Measurements from ENCODE around the gene RPS2.

RPS2 gene

GRCh38 chr16:1981398-1981836, 16.8 kb upstream of the RPS2 start, which contains the start of gene NOXO1:
Gene NOXO1, minus strand, starts transcription at chr16:1981469. Its CDS starts 290 bp downstream, at chr16:1981179.
- no peak for DNase-seq (ENCODE audit: low spot score)

GRCh38 chr16:1980770-1981087, 16.1 kb upstream of the RPS2 start:
- no peak for DNase-seq (ENCODE audit: low spot score)

GRCh38 chr16:1980030-1980769, 15.6 kb upstream of the RPS2 start:
- DNase-seq (ENCODE audit: low spot score) = no peak

GRCh38 chr16:1979271-1980029, 14.8 kb upstream of the RPS2 start:
- DNase-seq (ENCODE audit: low spot score) = no peak

- no peak for DNase-seq (ENCODE audit: low spot score)
These were observed 14.0 kb upstream of the RPS2 start for GRCh38 chr16:1978476-1979120.

GRCh38 chr16:1977875-1978268, 13.2 kb upstream of the RPS2 start:
- no peak for DNase-seq (ENCODE audit: low spot score)

- DNase-seq (ENCODE audit: low spot score) = no peak
These were observed 12.6 kb upstream of the RPS2 start for GRCh38 chr16:1976951-1977874.

- no peak for DNase-seq (ENCODE audit: low spot score)
These were observed 11.5 kb upstream of the RPS2 start for GRCh38 chr16:1976216-1976520.

GRCh38 chr16:1975432-1976215, 11.0 kb upstream of the RPS2 start:
- DNase-seq (ENCODE audit: low spot score) = no peak

- DNase-seq (ENCODE audit: low spot score) = no peak
These were observed 9.8 kb upstream of the RPS2 start for GRCh38 chr16:1974157-1975070.

GRCh38 chr16:1973461-1974156, 9.0 kb upstream of the RPS2 start:
- DNase-seq (ENCODE audit: low spot score) = no peak

- peak; percentile 67 for DNase-seq (ENCODE audit: low spot score)
These were observed 7.9 kb upstream of the RPS2 start for GRCh38 chr16:1972490-1972877.

- DNase-seq (ENCODE audit: low spot score) = peak; percentile 94
These were observed 7.3 kb upstream of the RPS2 start, which contains the start of gene TBL3 for GRCh38 chr16:1971796-1972489. Gene TBL3, plus strand, starts transcription at chr16:1972053. Its CDS starts 112 bp downstream, at chr16:1972165.

GRCh38 chr16:1968146-1968953, 3.7 kb upstream of the RPS2 start:
- DNase-seq (ENCODE audit: low spot score) = no peak

- no peak for DNase-seq (ENCODE audit: low spot score)
These were observed 1.8 kb upstream of the RPS2 start, which contains the start of gene RNF151 for GRCh38 chr16:1966460-1966859. Gene RNF151, plus strand, starts transcription at chr16:1966856. Its CDS starts 26 bp downstream, at chr16:1966882.

- DNase-seq (ENCODE audit: low spot score) = no peak
These were observed 873 bp upstream of the RPS2 start for GRCh38 chr16:1965396-1966001.

GRCh38 chr16:1963806-1964505, 670 bp downstream of the RPS2 start:
- DNase-seq (ENCODE audit: low spot score) = peak; percentile 37
